Measurements from ENCODE around the gene BTN3A1. TPM values are rescaled to one million over a fixed set of nuclear protein-coding genes. Genes with fewer than 3 reads are reported as not detected.
"Not testable (repeated sequence)": the region's sequence is repeated elsewhere in the genome, so short reads cannot be mapped to it uniquely, and the experiment has no call there.

Gene BTN3A1
- total and polyA plus RNA-seq, 2 experiments from 2014 or later, result 1.9 to 3.5 TPM

DNA sequence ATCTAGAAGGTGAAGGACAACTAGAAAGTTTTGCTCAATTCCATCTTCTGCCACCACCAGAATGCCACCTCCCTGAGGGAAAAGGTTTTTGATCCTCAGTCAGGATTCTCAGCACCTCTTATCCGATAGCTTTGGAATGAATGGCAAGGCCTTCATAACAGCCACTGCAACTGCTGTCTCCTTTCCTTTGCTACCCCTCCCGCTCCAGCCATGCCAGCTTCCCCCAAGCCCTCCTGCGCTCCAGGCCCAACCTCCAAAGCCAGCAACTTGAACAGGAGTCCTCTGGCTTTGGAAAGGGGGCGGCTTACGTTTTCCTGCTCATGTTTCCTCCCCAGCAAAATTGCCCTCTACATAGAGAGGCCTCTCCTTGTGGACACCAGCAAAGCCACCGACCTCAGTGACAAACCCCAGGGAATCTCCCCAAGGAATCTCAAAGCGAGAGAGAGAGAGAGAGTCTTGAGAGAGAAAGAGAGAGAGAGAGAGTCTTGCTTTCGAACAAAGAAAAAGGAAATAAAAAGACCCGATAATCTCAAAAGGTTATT is 55.3 kb downstream of the BTN3A1 start:
- H3K4me1 ChIP-seq (ENCODE audit: low read depth), result peaks cover 5% of the 10 kb centered on the region
- no peaks in the 10 kb centered on the region for H3K27me3 ChIP-seq
- DNase-seq (ENCODE audit: low read depth in 1 of 2, low spot score in 1 of 2), result peak in 1 of 2 donors; percentile 48
- TF ChIP-seq, protein P1, sequence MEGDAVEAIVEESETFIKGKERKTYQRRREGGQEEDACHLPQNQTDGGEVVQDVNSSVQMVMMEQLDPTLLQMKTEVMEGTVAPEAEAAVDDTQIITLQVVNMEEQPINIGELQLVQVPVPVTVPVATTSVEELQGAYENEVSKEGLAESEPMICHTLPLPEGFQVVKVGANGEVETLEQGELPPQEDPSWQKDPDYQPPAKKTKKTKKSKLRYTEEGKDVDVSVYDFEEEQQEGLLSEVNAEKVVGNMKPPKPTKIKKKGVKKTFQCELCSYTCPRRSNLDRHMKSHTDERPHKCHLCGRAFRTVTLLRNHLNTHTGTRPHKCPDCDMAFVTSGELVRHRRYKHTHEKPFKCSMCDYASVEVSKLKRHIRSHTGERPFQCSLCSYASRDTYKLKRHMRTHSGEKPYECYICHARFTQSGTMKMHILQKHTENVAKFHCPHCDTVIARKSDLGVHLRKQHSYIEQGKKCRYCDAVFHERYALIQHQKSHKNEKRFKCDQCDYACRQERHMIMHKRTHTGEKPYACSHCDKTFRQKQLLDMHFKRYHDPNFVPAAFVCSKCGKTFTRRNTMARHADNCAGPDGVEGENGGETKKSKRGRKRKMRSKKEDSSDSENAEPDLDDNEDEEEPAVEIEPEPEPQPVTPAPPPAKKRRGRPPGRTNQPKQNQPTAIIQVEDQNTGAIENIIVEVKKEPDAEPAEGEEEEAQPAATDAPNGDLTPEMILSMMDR (IDR thresholded peaks at IDR 0.05; ENCODE audit: low read depth, low read length), result no peak
- no peaks in the 10 kb centered on the region for H3K9me3 ChIP-seq (ENCODE audit: low read depth)
- peak overlapping the region; percentile 76 for H3K4me3 ChIP-seq
- H3K36me3 ChIP-seq, result peaks cover 5% of the 10 kb centered on the region
- H3K27ac ChIP-seq, result peak overlapping the region; percentile 93

DNA sequence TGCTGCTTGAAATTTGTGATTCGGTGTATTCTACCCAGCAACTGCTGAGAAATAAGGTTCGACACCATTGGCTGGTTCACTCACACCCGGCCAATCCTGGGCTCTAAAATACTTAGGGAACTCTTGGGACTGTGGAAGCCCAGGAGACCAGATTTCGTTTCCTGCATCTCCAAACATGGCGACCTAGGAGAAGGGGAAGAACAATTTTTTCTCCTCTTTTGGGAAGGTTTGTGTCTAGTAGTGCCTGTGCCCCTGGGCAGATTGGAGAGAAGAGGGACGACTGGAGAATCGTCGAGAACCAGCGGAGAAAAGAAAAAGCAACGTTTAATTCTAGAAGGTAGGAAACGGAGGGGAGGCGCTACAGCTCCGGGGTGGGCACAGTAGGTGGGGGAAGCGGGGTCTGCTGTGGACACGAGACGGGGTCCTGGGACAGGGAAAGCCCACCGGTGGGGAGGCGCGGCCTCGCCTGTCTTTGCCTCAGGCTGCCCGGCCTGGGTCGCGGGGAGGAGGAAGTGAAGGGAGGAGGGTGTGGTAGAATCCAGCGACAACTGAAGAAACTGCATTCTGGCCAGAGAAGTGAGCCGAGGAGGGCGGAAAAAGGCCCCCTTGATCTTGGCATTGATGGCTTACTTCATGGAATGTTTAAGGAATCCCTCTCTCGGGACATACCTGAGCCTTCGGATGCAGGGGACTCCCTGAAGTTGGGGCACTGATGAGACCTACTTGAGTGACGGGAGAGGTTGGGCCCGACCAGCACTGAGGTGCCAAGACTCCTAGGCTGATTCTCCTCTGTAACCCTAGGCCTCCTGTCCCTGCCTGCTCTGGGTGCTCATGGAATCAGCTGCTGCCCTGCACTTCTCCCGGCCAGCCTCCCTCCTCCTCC is 56.0 kb downstream of the BTN3A1 start, which contains the start of gene BTN2A1:
BTN2A1 (plus strand) TSS at position 150 of the 883 bp plus-strand sequence; CDS start at position 832, 682 bp downstream.
- H3K4me3 ChIP-seq, result peak within 1 kb of the TSS; percentile 76
- H3K27me3 ChIP-seq, result no peaks in the 10 kb centered on the region
- TF ChIP-seq, protein P1 (IDR thresholded peaks at IDR 0.05; ENCODE audit: low read depth, low read length), result no peak
- H3K36me3 ChIP-seq, result peaks cover 5% of the 10 kb centered on the region
- peak within 1 kb of the TSS; percentile 93 for H3K27ac ChIP-seq
- peaks cover 5% of the 10 kb centered on the region for H3K4me1 ChIP-seq (ENCODE audit: low read depth)
- no peaks in the 10 kb centered on the region for H3K9me3 ChIP-seq (ENCODE audit: low read depth)
- peak; percentile 93 to 94 for DNase-seq (ENCODE audit: low read depth in 1 of 2, low spot score in 1 of 2)

DNA sequence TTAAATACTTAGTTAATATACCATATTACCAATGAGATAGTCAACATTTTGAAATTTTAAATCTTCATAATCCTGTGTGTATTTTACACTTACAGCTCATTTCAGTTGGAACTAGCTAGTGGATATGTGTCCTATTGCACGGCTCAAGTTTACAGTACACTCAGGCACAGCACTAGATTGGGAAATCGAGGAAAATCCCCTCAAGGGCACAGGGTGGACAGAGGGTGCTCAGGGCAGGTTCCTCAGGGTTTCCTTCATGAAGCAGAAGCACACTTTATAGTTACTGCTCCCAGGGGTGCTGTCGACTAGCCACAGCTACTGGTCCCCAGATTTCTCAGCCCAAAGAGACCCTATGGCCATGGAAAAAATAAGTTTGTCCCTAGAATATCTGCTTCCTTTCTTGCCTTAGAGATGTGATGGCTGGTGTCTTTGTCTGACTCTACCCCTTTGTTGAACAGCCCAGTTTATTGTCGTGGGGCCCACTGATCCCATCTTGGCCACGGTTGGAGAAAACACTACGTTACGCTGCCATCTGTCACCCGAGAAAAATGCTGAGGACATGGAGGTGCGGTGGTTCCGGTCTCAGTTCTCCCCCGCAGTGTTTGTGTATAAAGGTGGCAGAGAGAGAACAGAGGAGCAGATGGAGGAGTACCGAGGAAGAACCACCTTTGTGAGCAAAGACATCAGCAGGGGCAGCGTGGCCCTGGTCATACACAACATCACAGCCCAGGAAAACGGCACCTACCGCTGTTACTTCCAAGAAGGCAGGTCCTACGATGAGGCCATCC is 57.1 kb downstream of the BTN3A1 start:
- Histone ChIP-seq H3K27me3 (no peaks in the 10 kb centered on the region), H3K9me3 (ENCODE audit: low read depth) (no peaks in the 10 kb centered on the region), H3K36me3 (peaks cover 8% of the 10 kb centered on the region), H3K4me1 (ENCODE audit: low read depth) (peaks cover 5% of the 10 kb centered on the region), H3K27ac (no peak overlapping the region), H3K4me3 (no peak overlapping the region)
- TF ChIP-seq, protein P1 (IDR thresholded peaks at IDR 0.05; ENCODE audit: low read depth, low read length), result no peak
- no peak for DNase-seq (ENCODE audit: low read depth in 1 of 2, low spot score in 1 of 2)

DNA sequence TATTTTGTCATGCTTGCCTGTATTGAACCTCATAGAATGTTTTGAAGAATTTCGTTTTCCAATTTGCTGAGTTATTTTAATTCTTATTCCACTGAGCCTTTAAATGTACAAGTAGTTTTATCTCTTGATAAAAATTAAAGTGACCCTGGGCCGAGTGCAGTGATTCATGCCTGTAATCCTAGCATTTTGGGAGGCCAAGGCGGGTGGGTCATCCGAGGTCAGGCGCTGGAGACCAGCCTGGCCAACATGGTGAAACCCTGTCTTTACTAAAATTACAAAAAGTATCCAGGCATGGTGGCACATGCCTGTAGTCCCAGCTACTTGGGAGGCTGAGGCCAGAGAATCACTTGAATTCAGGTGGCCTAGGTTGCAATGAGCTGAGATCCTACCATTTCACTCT is 59.3 kb downstream of the BTN3A1 start:
- not testable (repeated sequence) for DNase-seq (ENCODE audit: low read depth in 1 of 2, low spot score in 1 of 2); H3K27ac ChIP-seq; H3K9me3 ChIP-seq (ENCODE audit: low read depth); H3K4me3 ChIP-seq; H3K4me1 ChIP-seq (ENCODE audit: low read depth); H3K27me3 ChIP-seq
- H3K36me3 ChIP-seq, result peaks cover 25% of the 10 kb centered on the region

DNA sequence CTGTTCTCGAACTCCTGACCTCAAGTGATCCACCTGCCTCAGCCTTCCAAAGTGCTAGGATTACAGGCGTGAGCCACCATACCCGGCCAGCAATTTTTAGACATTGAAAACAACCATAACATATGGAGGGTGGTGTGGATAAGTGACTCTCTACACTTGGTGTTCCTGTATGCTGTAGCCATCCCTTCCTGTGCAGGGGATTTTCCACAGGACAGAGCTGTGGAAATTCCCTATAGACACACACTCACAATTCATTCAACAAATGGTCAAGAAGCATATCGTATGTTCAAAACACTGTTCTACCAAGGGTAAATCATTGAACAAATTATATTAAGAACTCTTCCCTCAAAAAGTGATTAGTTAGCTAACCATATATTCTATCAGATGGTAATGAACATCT is 61.9 kb downstream of the BTN3A1 start:
- TF ChIP-seq, protein P1 (IDR thresholded peaks at IDR 0.05; ENCODE audit: low read depth, low read length), result no peak
- H3K9me3 ChIP-seq (ENCODE audit: low read depth), result no peaks in the 10 kb centered on the region
- H3K27me3 ChIP-seq, result no peaks in the 10 kb centered on the region
- H3K4me1 ChIP-seq (ENCODE audit: low read depth), result no peaks in the 10 kb centered on the region
- no peak overlapping the region for H3K4me3 ChIP-seq
- DNase-seq (ENCODE audit: low read depth in 1 of 2, low spot score in 1 of 2), result no peak
- H3K27ac ChIP-seq, result no peak overlapping the region
- H3K36me3 ChIP-seq, result peaks cover 38% of the 10 kb centered on the region

Data from cardiac muscle cell (in vitro differentiated cells and primary cell).